Tibial nerve (tissue), 4 donors: ENCODE measurements around the gene OR51B2. TPM values are rescaled to one million over a fixed set of nuclear protein-coding genes. Genes with fewer than 3 reads are reported as not detected.

ENCODE experiments used
- DNase-seq, 2 donors: peaks; one replicate each; pipeline ENCODE4 v3.0.0-alpha.2; 2019; ENCODE audit warnings: low spot score in 2 of 2
- H3K27ac ChIP-seq, 4 donors: fragments of 200-600 bp; sonication (generic) in 3 of 4; one replicate each; pipeline ENCODE4 v1.5.1; 2017 to 2019; ENCODE audit warnings: mild to moderate bottlenecking in 1 of 4
- H3K27me3 ChIP-seq, 2 donors: fragments of 200-600 bp; sonication (generic) in 1 of 2; one replicate each; pipeline versions ENCODE4 v1.5.1 to v1.6.0; 2017 to 2019
- H3K36me3 ChIP-seq, 3 donors: fragments of 200-600 bp; sonication (generic); one replicate each; pipeline ENCODE4 v1.5.1; 2018 to 2019
- H3K4me1 ChIP-seq, 4 donors: fragments of 200-600 bp; sonication (generic) in 3 of 4; one replicate each; pipeline ENCODE4 v1.5.1; 2017 to 2019
- H3K4me3 ChIP-seq, 4 donors: fragments of 200-600 bp; sonication (generic) in 3 of 4; one replicate each; pipeline ENCODE4 v1.5.1; 2017 to 2019; ENCODE audit warnings: mild to moderate bottlenecking in 1 of 4, moderate library complexity in 1 of 4
- H3K9me3 ChIP-seq, 4 donors: fragments of 200-600 bp; sonication (generic) in 3 of 4; one replicate each; pipeline ENCODE4 v1.5.1; 2017 to 2019
- CTCF ChIP-seq, 5 experiments: fragments of 200-600 bp in 3 of 5; fragments of 450-650 bp in 2 of 5; sonication (generic) in 3 of 5; IDR thresholded peaks; one replicate each; pipeline ENCODE4 v1.5.1; 2016 to 2019; ENCODE audit warnings: antibody characterized with exemption in 5 of 5, mild to moderate bottlenecking in 3 of 5, moderate library complexity in 2 of 5
- EP300 ChIP-seq, 2 donors: sonication (generic); formaldehyde crosslinking; IDR thresholded peaks; one replicate each; pipeline ENCODE4 v1.6.1; 2017; ENCODE audit warnings: antibody characterized with exemption in 2 of 2, mild to moderate bottlenecking in 1 of 2
- POLR2A ChIP-seq, 2 donors: fragments of 450-650 bp; IDR thresholded peaks; one replicate each; pipeline ENCODE4 v1.6.1; 2017; ENCODE audit warnings: antibody characterized with exemption in 2 of 2, mild to moderate bottlenecking in 2 of 2, moderate library complexity in 2 of 2
- WGBS, 2 donors: methylation state at CpG; one replicate each; pipeline ENCODE4 v1.1.5; 2018; 5-methylcytosine and 5-hydroxymethylcytosine counted together
- total RNA-seq, 4 donors: library from RNA; depleted of rRNA; stranded (reverse); fragments of >200 nt; gene quantifications; one replicate each; pipeline ENCODE4 v1.1.0, GENCODE V29; 2016

The OR51B2 gene
- total RNA-seq, 4 donors from 2014 or later = 0.63 TPM; not detected in 3

- Histone ChIP-seq H3K4me3 (no peak overlapping the region), H3K4me1 (no peaks in the 10 kb centered on the region), H3K9me3 (no peaks in the 10 kb centered on the region), H3K36me3 (no peaks in the 10 kb centered on the region), H3K27me3 (no peaks in the 10 kb centered on the region), H3K27ac (no peak overlapping the region)
- DNase-seq = no peak
- TF ChIP-seq EP300 (IDR thresholded peaks at IDR 0.05) = no peak
- no peak for TF ChIP-seq CTCF (IDR thresholded peaks at IDR 0.05)
- TF ChIP-seq POLR2A (IDR thresholded peaks at IDR 0.05) = no peak
- WGBS, 2 donors = 43 to 44% methylated on average over 1 of the region's 1 CpG
Measured at GRCh38 chr11:5286351-5286750, 37.7 kb downstream of the OR51B2 start.

- Histone ChIP-seq H3K27ac (no peak overlapping the region), H3K4me3 (no peak overlapping the region)
Measured at GRCh38 chr11:5285703-5286340, 38.3 kb downstream of the OR51B2 start.

DNA sequence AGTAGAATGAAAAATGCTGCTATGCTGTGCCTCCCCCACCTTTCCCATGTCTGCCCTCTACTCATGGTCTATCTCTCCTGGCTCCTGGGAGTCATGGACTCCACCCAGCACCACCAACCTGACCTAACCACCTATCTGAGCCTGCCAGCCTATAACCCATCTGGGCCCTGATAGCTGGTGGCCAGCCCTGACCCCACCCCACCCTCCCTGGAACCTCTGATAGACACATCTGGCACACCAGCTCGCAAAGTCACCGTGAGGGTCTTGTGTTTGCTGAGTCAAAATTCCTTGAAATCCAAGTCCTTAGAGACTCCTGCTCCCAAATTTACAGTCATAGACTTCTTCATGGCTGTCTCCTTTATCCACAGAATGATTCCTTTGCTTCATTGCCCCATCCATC is 39.5 kb downstream of the OR51B2 start:
- Histone ChIP-seq H3K9me3 (no peaks in the 10 kb centered on the region), H3K27me3 (no peaks in the 10 kb centered on the region), H3K27ac (no peak overlapping the region), H3K4me3 (no peak overlapping the region), H3K4me1 (peaks cover 0 to 7% (median 0%) of the 10 kb centered on the region in 4 donors), H3K36me3 (no peaks in the 10 kb centered on the region)
- DNase-seq = no peak
- 83% methylated on average over 2 of the region's 2 CpGs for WGBS, 2 donors
- TF ChIP-seq CTCF (IDR thresholded peaks at IDR 0.05) (no peak), POLR2A (IDR thresholded peaks at IDR 0.05) (no peak), EP300 (IDR thresholded peaks at IDR 0.05) (no peak)

More at GRCh38 chr11:5285703-5286340, 38.3 kb downstream of the OR51B2 start:
- no peaks in the 10 kb centered on the region for H3K36me3 ChIP-seq
- no peaks in the 10 kb centered on the region for H3K9me3 ChIP-seq
- 82 to 87% methylated on average over 4 of the region's 4 CpGs for WGBS, 2 donors
- H3K27me3 ChIP-seq = no peaks in the 10 kb centered on the region
- DNase-seq = no peak
- peaks cover 0 to 4% (median 0%) of the 10 kb centered on the region in 4 donors for H3K4me1 ChIP-seq
- TF ChIP-seq POLR2A (IDR thresholded peaks at IDR 0.05) = no peak
- TF ChIP-seq EP300 (IDR thresholded peaks at IDR 0.05) = no peak
- no peak for TF ChIP-seq CTCF (IDR thresholded peaks at IDR 0.05)

DNA sequence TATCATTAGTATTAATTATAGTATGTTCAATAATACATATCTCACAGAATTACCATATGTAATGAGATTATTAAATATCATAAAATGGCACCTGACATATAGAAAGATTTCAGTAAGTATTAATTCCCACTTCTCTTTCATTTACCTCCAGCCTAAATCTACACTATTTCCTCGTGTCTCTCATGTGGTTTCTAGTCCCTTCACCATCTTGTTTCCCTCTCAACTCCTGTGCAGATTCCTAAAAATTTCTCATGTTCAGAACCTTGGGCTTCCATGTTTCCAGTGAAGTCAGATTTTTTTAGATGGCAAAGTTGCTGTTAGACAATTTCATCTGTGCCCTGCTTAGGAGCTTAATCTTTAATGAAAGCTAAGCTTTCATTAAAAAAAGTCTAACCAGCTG is 40.2 kb downstream of the OR51B2 start:
- peaks cover 0 to 7% (median 0%) of the 10 kb centered on the region in 4 donors for H3K4me1 ChIP-seq
- no peaks in the 10 kb centered on the region for H3K36me3 ChIP-seq
- TF ChIP-seq CTCF (IDR thresholded peaks at IDR 0.05) (no peak), EP300 (IDR thresholded peaks at IDR 0.05) (no peak), POLR2A (IDR thresholded peaks at IDR 0.05) (no peak)
- no peaks in the 10 kb centered on the region for H3K27me3 ChIP-seq
- no peak overlapping the region for H3K27ac ChIP-seq
- no peak overlapping the region for H3K4me3 ChIP-seq
- H3K9me3 ChIP-seq = no peaks in the 10 kb centered on the region
- no peak for DNase-seq
- WGBS, 2 donors = 69 to 80% methylated on average over 1 of the region's 1 CpG

DNA sequence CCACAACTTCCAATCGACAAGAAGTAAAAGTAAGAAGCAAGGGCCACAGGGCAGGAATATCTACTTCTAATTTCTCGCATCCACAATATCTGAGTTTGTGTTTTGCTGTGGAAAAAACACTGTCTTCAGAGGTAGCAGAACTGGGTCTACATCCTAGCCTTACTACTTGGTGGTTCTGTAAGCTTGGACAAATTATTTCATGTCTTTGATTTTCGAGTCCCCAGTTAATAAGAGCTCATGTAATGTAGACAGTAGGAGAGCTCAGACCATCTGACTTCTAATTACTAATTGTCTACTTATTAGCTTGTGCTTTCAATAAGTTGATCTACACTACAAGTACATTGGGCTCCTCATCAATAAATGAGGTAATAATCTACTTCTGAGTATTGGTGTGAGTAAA is 41.0 kb downstream of the OR51B2 start:
- Histone ChIP-seq H3K4me3 (no peak overlapping the region), H3K9me3 (no peaks in the 10 kb centered on the region), H3K4me1 (peaks cover 0 to 7% (median 0%) of the 10 kb centered on the region in 4 donors), H3K27ac (no peak overlapping the region), H3K36me3 (no peaks in the 10 kb centered on the region), H3K27me3 (no peaks in the 10 kb centered on the region)
- TF ChIP-seq EP300 (IDR thresholded peaks at IDR 0.05) = no peak
- 83 to 86% methylated on average over 3 of the region's 3 CpGs for WGBS, 2 donors
- DNase-seq = no peak
